ENCODE measurements around the gene RUNX2. TPM values are rescaled to one million over a fixed set of nuclear protein-coding genes. Genes with fewer than 3 reads are reported as not detected.

RUNX2 gene
- total RNA-seq, 1 experiment from 2014 or later = 7.0 TPM

DNA sequence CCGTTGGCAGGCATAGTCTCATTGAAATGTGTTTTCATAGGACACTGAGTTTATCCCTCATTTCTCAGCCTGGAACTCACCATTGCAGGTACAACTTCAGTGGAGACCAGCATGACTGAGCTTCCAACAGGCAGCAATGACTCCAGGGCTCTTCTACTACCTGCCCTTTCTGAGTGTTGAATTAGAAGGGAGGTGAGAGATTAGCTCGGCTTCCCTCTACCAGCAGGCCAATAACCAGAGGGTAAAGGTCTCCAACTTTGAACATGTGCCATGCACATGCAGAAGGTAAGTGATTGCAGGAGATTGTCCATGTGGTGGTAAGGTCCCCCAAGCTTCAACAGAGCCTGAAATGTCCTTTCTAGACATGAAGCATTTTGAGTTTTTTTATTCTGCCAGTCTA, 283.4 kb downstream of the RUNX2 start:
- intact Hi-C loops (cut with micrococcal nuclease; ENCODE audit: unreplicated experiment) (no loop called here), in situ Hi-C loops (cut with HindIII; ENCODE audit: low pct_unique_long_range_greater_than_20kb, low sequenced_read_pairs) (no loop called here)
- Histone ChIP-seq H3K36me3 (ENCODE audit: control insufficient read depth, insufficient read depth, low read length) (no peaks in the 10 kb centered on the region), H3K27me3 (ENCODE audit: control insufficient read depth, insufficient read depth, low read length) (no peaks in the 10 kb centered on the region), H3K4me1 (ENCODE audit: control insufficient read depth, insufficient read depth, low read length) (0 out of 2 replicates have a peak, but pooled peaks cover 2% of the 10 kb centered on the region), H3K4me3 (ENCODE audit: low read depth in 2 of 2, low read length in 2 of 2) (no peak overlapping the region), H3K27ac (ENCODE audit: low read length) (no peak overlapping the region), H3K9me3 (ENCODE audit: control insufficient read depth, insufficient read depth, low read depth, low read length) (no peaks in the 10 kb centered on the region)
- POLR2A ChIA-PET = no interaction called here
- ATAC-seq (no peak), DNase-seq (ENCODE audit: low read depth, low spot score) (no peak)
- BruUV-seq (replicated peaks) = no TSS peak
- no peak for TF ChIP-seq POLR2AphosphoS5 (IDR thresholded peaks at IDR 0.05; ENCODE audit: low read depth, low read length)
- TF ChIP-seq, protein P1, sequence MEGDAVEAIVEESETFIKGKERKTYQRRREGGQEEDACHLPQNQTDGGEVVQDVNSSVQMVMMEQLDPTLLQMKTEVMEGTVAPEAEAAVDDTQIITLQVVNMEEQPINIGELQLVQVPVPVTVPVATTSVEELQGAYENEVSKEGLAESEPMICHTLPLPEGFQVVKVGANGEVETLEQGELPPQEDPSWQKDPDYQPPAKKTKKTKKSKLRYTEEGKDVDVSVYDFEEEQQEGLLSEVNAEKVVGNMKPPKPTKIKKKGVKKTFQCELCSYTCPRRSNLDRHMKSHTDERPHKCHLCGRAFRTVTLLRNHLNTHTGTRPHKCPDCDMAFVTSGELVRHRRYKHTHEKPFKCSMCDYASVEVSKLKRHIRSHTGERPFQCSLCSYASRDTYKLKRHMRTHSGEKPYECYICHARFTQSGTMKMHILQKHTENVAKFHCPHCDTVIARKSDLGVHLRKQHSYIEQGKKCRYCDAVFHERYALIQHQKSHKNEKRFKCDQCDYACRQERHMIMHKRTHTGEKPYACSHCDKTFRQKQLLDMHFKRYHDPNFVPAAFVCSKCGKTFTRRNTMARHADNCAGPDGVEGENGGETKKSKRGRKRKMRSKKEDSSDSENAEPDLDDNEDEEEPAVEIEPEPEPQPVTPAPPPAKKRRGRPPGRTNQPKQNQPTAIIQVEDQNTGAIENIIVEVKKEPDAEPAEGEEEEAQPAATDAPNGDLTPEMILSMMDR (IDR thresholded peaks at IDR 0.05) = no peak
- TF ChIP-seq, protein P2, sequence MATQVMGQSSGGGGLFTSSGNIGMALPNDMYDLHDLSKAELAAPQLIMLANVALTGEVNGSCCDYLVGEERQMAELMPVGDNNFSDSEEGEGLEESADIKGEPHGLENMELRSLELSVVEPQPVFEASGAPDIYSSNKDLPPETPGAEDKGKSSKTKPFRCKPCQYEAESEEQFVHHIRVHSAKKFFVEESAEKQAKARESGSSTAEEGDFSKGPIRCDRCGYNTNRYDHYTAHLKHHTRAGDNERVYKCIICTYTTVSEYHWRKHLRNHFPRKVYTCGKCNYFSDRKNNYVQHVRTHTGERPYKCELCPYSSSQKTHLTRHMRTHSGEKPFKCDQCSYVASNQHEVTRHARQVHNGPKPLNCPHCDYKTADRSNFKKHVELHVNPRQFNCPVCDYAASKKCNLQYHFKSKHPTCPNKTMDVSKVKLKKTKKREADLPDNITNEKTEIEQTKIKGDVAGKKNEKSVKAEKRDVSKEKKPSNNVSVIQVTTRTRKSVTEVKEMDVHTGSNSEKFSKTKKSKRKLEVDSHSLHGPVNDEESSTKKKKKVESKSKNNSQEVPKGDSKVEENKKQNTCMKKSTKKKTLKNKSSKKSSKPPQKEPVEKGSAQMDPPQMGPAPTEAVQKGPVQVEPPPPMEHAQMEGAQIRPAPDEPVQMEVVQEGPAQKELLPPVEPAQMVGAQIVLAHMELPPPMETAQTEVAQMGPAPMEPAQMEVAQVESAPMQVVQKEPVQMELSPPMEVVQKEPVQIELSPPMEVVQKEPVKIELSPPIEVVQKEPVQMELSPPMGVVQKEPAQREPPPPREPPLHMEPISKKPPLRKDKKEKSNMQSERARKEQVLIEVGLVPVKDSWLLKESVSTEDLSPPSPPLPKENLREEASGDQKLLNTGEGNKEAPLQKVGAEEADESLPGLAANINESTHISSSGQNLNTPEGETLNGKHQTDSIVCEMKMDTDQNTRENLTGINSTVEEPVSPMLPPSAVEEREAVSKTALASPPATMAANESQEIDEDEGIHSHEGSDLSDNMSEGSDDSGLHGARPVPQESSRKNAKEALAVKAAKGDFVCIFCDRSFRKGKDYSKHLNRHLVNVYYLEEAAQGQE (IDR thresholded peaks at IDR 0.05; ENCODE audit: insufficient read depth in 1 of 2, low read depth in 2 of 2, low read length in 1 of 2) = no peak
- no peak for TF ChIP-seq SIN3A (IDR thresholded peaks at IDR 0.05; ENCODE audit: borderline replicate concordance, insufficient read depth, low read depth, low read length)
- TF ChIP-seq TCF7L2 (IDR thresholded peaks at IDR 0.05; ENCODE audit: low read depth, low read length) = no peak
- CTCF ChIA-PET = no interaction called here

DNA sequence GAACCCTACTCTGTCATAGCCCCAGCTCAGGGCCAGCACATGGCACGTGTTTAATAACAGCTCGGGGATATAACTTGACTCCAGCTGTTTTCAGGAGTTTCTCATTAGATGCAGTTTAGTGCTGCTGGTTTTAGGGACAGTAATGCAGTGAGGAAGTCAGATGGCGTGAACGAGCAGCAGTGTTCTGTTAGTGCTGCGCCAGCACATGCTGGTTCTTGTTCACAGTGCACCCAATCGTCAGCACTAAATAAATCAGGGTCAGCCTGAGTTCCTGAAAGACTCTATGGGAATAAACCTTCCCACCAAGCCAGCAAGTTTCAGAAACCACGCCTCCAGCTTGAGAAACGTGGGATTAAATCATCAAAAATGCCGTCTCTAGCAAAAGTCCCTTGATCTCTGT, 285.5 kb downstream of the RUNX2 start:
- Histone ChIP-seq H3K27ac (ENCODE audit: low read length) (no peak overlapping the region), H3K27me3 (ENCODE audit: control insufficient read depth, insufficient read depth, low read length) (no peaks in the 10 kb centered on the region), H3K4me1 (ENCODE audit: control insufficient read depth, insufficient read depth, low read length) (0 out of 2 replicates have a peak, but pooled peaks cover 2% of the 10 kb centered on the region), H3K9me3 (ENCODE audit: control insufficient read depth, insufficient read depth, low read depth, low read length) (no peaks in the 10 kb centered on the region), H3K36me3 (ENCODE audit: control insufficient read depth, insufficient read depth, low read length) (no peaks in the 10 kb centered on the region), H3K4me3 (ENCODE audit: low read depth in 2 of 2, low read length in 2 of 2) (no peak overlapping the region)
- TF ChIP-seq SIN3A (IDR thresholded peaks at IDR 0.05; ENCODE audit: borderline replicate concordance, insufficient read depth, low read depth, low read length) = no peak
- TF ChIP-seq TCF7L2 (IDR thresholded peaks at IDR 0.05; ENCODE audit: low read depth, low read length) = no peak
- TF ChIP-seq, protein P1 (IDR thresholded peaks at IDR 0.05) = no peak
- TF ChIP-seq, protein P2 (IDR thresholded peaks at IDR 0.05; ENCODE audit: insufficient read depth in 1 of 2, low read depth in 2 of 2, low read length in 1 of 2) = no peak
- TF ChIP-seq POLR2AphosphoS5 (IDR thresholded peaks at IDR 0.05; ENCODE audit: low read depth, low read length) = no peak
- in situ Hi-C loops (cut with HindIII; ENCODE audit: low pct_unique_long_range_greater_than_20kb, low sequenced_read_pairs) (no loop called here), intact Hi-C loops (cut with micrococcal nuclease; ENCODE audit: unreplicated experiment) (no loop called here)
- no TSS peak for BruUV-seq (replicated peaks)
- DNase-seq (ENCODE audit: low read depth, low spot score) (no peak), ATAC-seq (no peak)
- ChIA-PET POLR2A (no interaction called here), CTCF (no interaction called here)
